ENCODE data around the gene AMBN.

DNA sequence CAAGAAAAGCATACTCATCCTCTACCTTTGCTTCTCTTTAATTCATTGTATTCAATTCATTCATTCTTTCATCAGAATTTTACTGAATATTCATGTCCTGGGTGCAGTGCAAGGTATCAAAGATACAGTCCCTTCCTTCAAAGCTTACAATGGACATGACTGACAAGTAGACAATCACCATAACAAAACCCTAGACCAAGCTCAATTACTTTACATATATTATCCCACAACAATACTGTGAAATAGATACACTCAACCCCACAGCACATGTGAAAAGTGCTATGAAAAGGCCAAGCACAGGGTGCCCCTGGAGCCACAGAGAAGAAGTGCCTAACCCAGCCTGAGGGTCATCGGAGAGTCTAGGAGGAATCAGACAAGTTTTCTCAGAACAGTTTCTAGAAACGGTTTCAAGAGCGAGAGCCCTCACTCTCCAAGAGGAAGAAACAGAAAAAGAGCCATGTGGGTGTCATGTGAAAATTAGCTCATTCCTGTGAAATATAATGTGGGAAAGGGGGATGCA is 15.3 kb downstream of the AMBN start:
- TF ChIP-seq, protein P1, sequence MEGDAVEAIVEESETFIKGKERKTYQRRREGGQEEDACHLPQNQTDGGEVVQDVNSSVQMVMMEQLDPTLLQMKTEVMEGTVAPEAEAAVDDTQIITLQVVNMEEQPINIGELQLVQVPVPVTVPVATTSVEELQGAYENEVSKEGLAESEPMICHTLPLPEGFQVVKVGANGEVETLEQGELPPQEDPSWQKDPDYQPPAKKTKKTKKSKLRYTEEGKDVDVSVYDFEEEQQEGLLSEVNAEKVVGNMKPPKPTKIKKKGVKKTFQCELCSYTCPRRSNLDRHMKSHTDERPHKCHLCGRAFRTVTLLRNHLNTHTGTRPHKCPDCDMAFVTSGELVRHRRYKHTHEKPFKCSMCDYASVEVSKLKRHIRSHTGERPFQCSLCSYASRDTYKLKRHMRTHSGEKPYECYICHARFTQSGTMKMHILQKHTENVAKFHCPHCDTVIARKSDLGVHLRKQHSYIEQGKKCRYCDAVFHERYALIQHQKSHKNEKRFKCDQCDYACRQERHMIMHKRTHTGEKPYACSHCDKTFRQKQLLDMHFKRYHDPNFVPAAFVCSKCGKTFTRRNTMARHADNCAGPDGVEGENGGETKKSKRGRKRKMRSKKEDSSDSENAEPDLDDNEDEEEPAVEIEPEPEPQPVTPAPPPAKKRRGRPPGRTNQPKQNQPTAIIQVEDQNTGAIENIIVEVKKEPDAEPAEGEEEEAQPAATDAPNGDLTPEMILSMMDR (IDR thresholded peaks at IDR 0.05; ENCODE audit: borderline replicate concordance, extremely low read depth, low read length, poor library complexity, severe bottlenecking) = no peak
- TF ChIP-seq EZH2 (IDR thresholded peaks at IDR 0.05; ENCODE audit: borderline replicate concordance, low read depth, low read length, severe bottlenecking) = no peak
